ENCODE results near the gene OR13A1. TPM values are rescaled to one million over a fixed set of nuclear protein-coding genes. Genes with fewer than 3 reads are reported as not detected.
"Not testable (repeated sequence)": the region's sequence is repeated elsewhere in the genome, so short reads cannot be mapped to it uniquely, and the experiment has no call there.

OR13A1 gene
- total RNA-seq, result not detected in 2 replicates

- no peak for DNase-seq (ENCODE audit: low read depth)
- no peak within 1 kb of the TSS for H3K4me3 ChIP-seq (ENCODE audit: low read depth, low read length)
- no peak for TF ChIP-seq CTCF (conservative IDR thresholded peaks at IDR 0.05; ENCODE audit: low read depth, low read length)
Measured at GRCh38 chr10:45315508-45315907, at the start of gene OR13A1. Gene OR13A1, minus strand, starts transcription at chr10:45315608. Its CDS starts 11,186 bp downstream, at chr10:45304422.

- not testable (repeated sequence) for DNase-seq (ENCODE audit: low read depth); H3K4me3 ChIP-seq (ENCODE audit: low read depth, low read length)
Measured at GRCh38 chr10:45361983-45362799, 46.8 kb upstream of the OR13A1 start.

GRCh38 chr10:45358961-45359360 is 43.6 kb upstream of the OR13A1 start:
- DNase-seq (ENCODE audit: low read depth); H3K4me3 ChIP-seq (ENCODE audit: low read depth, low read length): not testable (repeated sequence)

GRCh38 chr10:45355494-45355893 is 40.1 kb upstream of the OR13A1 start:
- no peak overlapping the region for H3K4me3 ChIP-seq (ENCODE audit: low read depth, low read length)
- DNase-seq (ENCODE audit: low read depth), result no peak
- no peak for TF ChIP-seq CTCF (conservative IDR thresholded peaks at IDR 0.05; ENCODE audit: low read depth, low read length)

GRCh38 chr10:45354261-45354660 is 38.9 kb upstream of the OR13A1 start:
- no peak overlapping the region for H3K4me3 ChIP-seq (ENCODE audit: low read depth, low read length)
- no peak for DNase-seq (ENCODE audit: low read depth)
- TF ChIP-seq CTCF (conservative IDR thresholded peaks at IDR 0.05; ENCODE audit: low read depth, low read length), result no peak

GRCh38 chr10:45353186-45353585 is 37.8 kb upstream of the OR13A1 start:
- H3K4me3 ChIP-seq (ENCODE audit: low read depth, low read length), result no peak overlapping the region
- TF ChIP-seq CTCF (conservative IDR thresholded peaks at IDR 0.05; ENCODE audit: low read depth, low read length), result no peak
- DNase-seq (ENCODE audit: low read depth), result no peak

GRCh38 chr10:45348196-45348765 is 32.9 kb upstream of the OR13A1 start:
- DNase-seq (ENCODE audit: low read depth); H3K4me3 ChIP-seq (ENCODE audit: low read depth, low read length): not testable (repeated sequence)

GRCh38 chr10:45347464-45347863 is 32.1 kb upstream of the OR13A1 start:
- DNase-seq (ENCODE audit: low read depth); H3K4me3 ChIP-seq (ENCODE audit: low read depth, low read length): not testable (repeated sequence)

- not testable (repeated sequence) for DNase-seq (ENCODE audit: low read depth)
Measured at GRCh38 chr10:45346652-45347335, 31.4 kb upstream of the OR13A1 start.

GRCh38 chr10:45340420-45340819 is 25.0 kb upstream of the OR13A1 start:
- H3K4me3 ChIP-seq (ENCODE audit: low read depth, low read length); DNase-seq (ENCODE audit: low read depth): not testable (repeated sequence)

More at GRCh38 chr10:45346652-45347335, 31.4 kb upstream of the OR13A1 start:
- H3K4me3 ChIP-seq (ENCODE audit: low read depth, low read length), result not testable (repeated sequence)
